Uterus (tissue), 2 donors: ENCODE results near the gene GABARAPL2.

Experiments used
- POLR2A ChIP-seq, 2 donors: fragments of 450-650 bp; IDR thresholded peaks; one replicate each; pipeline ENCODE4 v1.6.1; 2016; ENCODE audit warnings: antibody characterized with exemption in 2 of 2, mild to moderate bottlenecking in 1 of 2, moderate library complexity in 1 of 2
- TF ChIP-seq, protein P1 (sequence below), 4 experiments: fragments of 200-600 bp in 2 of 4; fragments of 450-650 bp in 2 of 4; sonication (generic) in 2 of 4; IDR thresholded peaks; one replicate each; pipeline ENCODE4 v1.5.1; 2016 to 2019; ENCODE audit warnings: antibody characterized with exemption in 4 of 4, mild to moderate bottlenecking in 2 of 4, moderate library complexity in 1 of 4

- no peak for TF ChIP-seq POLR2A (IDR thresholded peaks at IDR 0.05)
- TF ChIP-seq, protein P1, sequence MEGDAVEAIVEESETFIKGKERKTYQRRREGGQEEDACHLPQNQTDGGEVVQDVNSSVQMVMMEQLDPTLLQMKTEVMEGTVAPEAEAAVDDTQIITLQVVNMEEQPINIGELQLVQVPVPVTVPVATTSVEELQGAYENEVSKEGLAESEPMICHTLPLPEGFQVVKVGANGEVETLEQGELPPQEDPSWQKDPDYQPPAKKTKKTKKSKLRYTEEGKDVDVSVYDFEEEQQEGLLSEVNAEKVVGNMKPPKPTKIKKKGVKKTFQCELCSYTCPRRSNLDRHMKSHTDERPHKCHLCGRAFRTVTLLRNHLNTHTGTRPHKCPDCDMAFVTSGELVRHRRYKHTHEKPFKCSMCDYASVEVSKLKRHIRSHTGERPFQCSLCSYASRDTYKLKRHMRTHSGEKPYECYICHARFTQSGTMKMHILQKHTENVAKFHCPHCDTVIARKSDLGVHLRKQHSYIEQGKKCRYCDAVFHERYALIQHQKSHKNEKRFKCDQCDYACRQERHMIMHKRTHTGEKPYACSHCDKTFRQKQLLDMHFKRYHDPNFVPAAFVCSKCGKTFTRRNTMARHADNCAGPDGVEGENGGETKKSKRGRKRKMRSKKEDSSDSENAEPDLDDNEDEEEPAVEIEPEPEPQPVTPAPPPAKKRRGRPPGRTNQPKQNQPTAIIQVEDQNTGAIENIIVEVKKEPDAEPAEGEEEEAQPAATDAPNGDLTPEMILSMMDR (IDR thresholded peaks at IDR 0.05) = no peak
These were observed 10.2 kb downstream of the GABARAPL2 start for GRCh38 chr16:75576384-75576811.
